KMS-11 (cell line): Measurements from ENCODE around the gene SPTLC3.

ENCODE experiments used
- H2AFZ ChIP-seq: fragments of 200-600 bp; sonication (generic); 2 replicates; pipeline ENCODE4 v1.6.1; 2016; ENCODE audit warnings: antibody characterized with exemption, mixed run types, low read depth
- H3K27ac ChIP-seq: fragments of 200-600 bp; sonication (generic); 2 replicates; pipeline ENCODE4 v1.6.1; 2016; ENCODE audit warnings: mild to moderate bottlenecking, mixed run types
- H3K27me3 ChIP-seq: fragments of 200-600 bp; sonication (generic); 2 replicates; pipeline ENCODE4 v1.6.1; 2017; ENCODE audit warnings: mild to moderate bottlenecking, low read depth, mixed run types, moderate library complexity; ENCODE audit not compliant: insufficient read depth
- H3K36me3 ChIP-seq: fragments of 200-600 bp; sonication (generic); 2 replicates; pipeline ENCODE4 v1.6.1; 2017; ENCODE audit warnings: mild to moderate bottlenecking, mixed run types; ENCODE audit not compliant: insufficient read depth
- H3K4me1 ChIP-seq: fragments of 200-600 bp; sonication (generic); 2 replicates; pipeline ENCODE4 v1.6.1; 2016; ENCODE audit warnings: mild to moderate bottlenecking, low read depth, mixed run types; ENCODE audit not compliant: poor library complexity, severe bottlenecking
- H3K4me2 ChIP-seq: fragments of 200-600 bp; sonication (generic); 2 replicates; pipeline ENCODE4 v1.7.0; 2016; ENCODE audit warnings: mild to moderate bottlenecking, mixed run types
- H3K4me3 ChIP-seq: fragments of 200-600 bp; sonication (generic); IDR thresholded peaks from 2 replicates; pipeline ENCODE4 v1.6.1; 2017; ENCODE audit warnings: low read depth, low read length, mixed read lengths; ENCODE audit not compliant: insufficient read depth
- H3K79me2 ChIP-seq: fragments of 200-600 bp; sonication (generic); 2 replicates; pipeline ENCODE4 v1.6.1; 2016; ENCODE audit warnings: low read depth, mixed run types; ENCODE audit not compliant: insufficient read depth
- H3K9ac ChIP-seq: fragments of 200-600 bp; sonication (generic); 2 replicates; pipeline ENCODE4 v1.6.1; 2016; ENCODE audit warnings: mild to moderate bottlenecking, mixed run types
- H4K20me1 ChIP-seq: fragments of 200-600 bp; sonication (generic); 2 replicates; pipeline ENCODE4 v1.6.1; 2016; ENCODE audit warnings: mild to moderate bottlenecking, mixed run types; ENCODE audit not compliant: insufficient read depth
- CTCF ChIP-seq: fragments of 200-600 bp; sonication (generic); conservative IDR thresholded peaks from 2 replicates; pipeline ENCODE4 v1.6.1; 2017; ENCODE audit warnings: low read depth, mild to moderate bottlenecking, antibody characterized with exemption, low read length, moderate library complexity, mixed read lengths

The SPTLC3 gene

DNA sequence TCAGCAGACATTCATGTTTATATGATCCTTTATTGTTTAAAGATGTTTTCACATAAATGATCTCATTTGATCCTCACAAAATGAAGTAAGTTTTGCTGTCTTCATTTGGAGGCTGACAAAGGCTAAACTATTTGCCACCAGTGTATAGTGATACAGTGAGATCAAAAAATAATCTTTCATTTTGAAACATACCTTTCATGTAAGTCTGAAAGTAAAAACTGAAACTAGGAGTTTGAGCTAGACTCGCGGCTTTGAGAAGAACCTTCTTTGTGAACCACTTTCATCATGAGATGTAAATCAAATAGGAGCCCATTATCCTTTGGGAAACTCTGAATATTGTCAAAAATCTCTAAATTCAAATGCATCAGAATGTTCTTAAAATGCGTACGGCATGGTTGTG, 40.3 kb upstream of the SPTLC3 start:
- Histone ChIP-seq H3K79me2 (no peaks in the 10 kb centered on the region), H3K27ac (no peak overlapping the region), H3K4me2 (no peak overlapping the region), H3K4me1 (no peaks in the 10 kb centered on the region), H3K4me3 (no peak overlapping the region), H3K27me3 (no peaks in the 10 kb centered on the region), H3K9ac (no peak overlapping the region), H2AFZ (no peak overlapping the region), H3K36me3 (no peaks in the 10 kb centered on the region), H4K20me1 (no peaks in the 10 kb centered on the region)
- no peak for TF ChIP-seq CTCF

- no peaks in the 10 kb centered on the region for H4K20me1 ChIP-seq
- H3K36me3 ChIP-seq, result no peaks in the 10 kb centered on the region
- H2AFZ ChIP-seq, result no peak overlapping the region
- H3K79me2 ChIP-seq, result no peaks in the 10 kb centered on the region
- H3K27ac ChIP-seq, result no peak overlapping the region
- no peaks in the 10 kb centered on the region for H3K27me3 ChIP-seq
- H3K4me3 ChIP-seq, result no peak overlapping the region
- no peak overlapping the region for H3K9ac ChIP-seq
- TF ChIP-seq CTCF, result no peak
- H3K4me2 ChIP-seq, result no peak overlapping the region
- no peaks in the 10 kb centered on the region for H3K4me1 ChIP-seq
These were observed 39.6 kb upstream of the SPTLC3 start for GRCh38 chr20:12969071-12969669.

DNA sequence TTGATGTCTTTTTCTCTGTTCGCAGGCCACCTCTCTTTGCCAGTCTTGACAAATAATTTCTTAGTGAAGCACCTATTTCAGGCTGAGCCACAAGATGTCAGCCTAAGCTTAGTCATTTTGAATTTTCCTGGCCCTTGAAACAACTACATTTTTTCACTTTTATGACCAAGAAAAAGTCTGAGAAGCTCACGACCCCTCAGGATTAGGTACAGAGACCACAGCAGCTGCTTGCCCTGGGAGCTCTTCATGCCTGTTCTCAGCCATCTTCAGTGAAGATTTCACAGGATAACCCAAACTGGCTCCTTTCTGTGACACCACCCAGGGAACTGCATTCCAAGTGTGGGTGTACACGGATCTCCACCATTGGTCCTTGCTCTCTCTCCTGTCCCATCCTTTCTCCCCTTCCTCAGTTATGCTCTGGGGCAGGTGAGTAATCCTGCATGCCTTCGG, 38.4 kb upstream of the SPTLC3 start:
- peak; percentile 37; the same call in 1 of the 2 replicates for TF ChIP-seq CTCF
- H3K4me3 ChIP-seq, result no peak overlapping the region
- H3K4me1 ChIP-seq, result no peaks in the 10 kb centered on the region
- H3K9ac ChIP-seq, result no peak overlapping the region
- no peaks in the 10 kb centered on the region for H3K27me3 ChIP-seq
- no peaks in the 10 kb centered on the region for H4K20me1 ChIP-seq
- no peak overlapping the region for H3K4me2 ChIP-seq
- no peak overlapping the region for H2AFZ ChIP-seq
- H3K79me2 ChIP-seq, result no peaks in the 10 kb centered on the region
- H3K27ac ChIP-seq, result no peak overlapping the region
- H3K36me3 ChIP-seq, result no peaks in the 10 kb centered on the region

DNA sequence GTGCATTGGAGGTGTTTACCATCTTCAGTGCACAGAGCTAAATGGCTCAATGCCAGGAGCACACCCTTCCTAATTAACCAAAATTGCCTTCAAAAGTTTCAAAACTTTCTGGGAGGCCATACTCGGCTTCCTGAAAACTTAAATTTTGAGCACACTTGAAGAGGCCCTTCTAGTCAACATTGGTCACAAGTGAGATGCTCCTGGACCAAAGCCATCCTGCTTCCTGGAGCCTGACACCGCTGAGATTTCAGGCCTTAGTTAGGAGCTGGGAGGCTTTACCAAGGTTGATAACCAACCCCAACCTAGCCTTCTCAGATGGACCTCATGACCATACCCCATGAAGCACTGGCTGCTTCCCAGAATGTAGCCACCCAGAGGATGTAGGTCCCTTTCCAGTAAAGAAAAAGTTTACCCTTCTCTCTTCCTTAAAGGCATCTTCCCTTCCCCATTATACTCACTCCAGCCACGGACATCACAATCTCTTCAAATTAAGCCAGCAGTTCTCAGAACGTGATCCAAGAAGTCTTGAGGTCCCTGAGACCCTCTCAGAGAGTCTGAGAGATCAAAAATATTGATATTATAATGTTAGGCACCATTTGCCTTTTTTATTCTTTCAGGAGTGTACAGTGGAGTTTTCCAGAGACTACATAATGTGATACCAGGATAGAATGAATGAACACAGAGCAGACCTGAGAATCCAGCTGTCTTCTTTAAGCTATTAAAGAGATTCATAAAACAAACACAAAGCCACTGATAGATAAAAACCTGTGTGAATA, 32.8 kb upstream of the SPTLC3 start:
- Histone ChIP-seq H3K27me3 (no peaks in the 10 kb centered on the region), H3K4me3 (no peak overlapping the region), H3K4me1 (no peaks in the 10 kb centered on the region), H3K79me2 (no peaks in the 10 kb centered on the region), H3K4me2 (no peak overlapping the region), H3K27ac (no peak overlapping the region), H4K20me1 (no peaks in the 10 kb centered on the region), H2AFZ (no peak overlapping the region), H3K9ac (no peak overlapping the region), H3K36me3 (no peaks in the 10 kb centered on the region)
- TF ChIP-seq CTCF, result no peak
